Measurements from ENCODE around the gene FLAD1. TPM values are rescaled to one million over a fixed set of nuclear protein-coding genes. Genes with fewer than 3 reads are reported as not detected.
A peak's percentile ranks its signal among the peaks of the same experiment; 100 is the strongest.
"Not testable (repeated sequence)": the region's sequence is repeated elsewhere in the genome, so short reads cannot be mapped to it uniquely, and the experiment has no call there.

FLAD1 gene
- total and polyA plus RNA-seq, 9 donors, result 11.1 to 30.0 (median 18.9) TPM

GRCh38 chr1:154974808-154975408 lies 8.2 kb upstream of the FLAD1 start:
- 0 to 1% (median 1%) methylated on average over 30 of the region's 30 CpGs for WGBS, 3 donors
- Histone ChIP-seq H3K36me3 (no peaks in the 10 kb centered on the region), H3K4me1 (ENCODE audit: insufficient read depth) (peaks cover 8% of the 10 kb centered on the region)

GRCh38 chr1:154975409-154976059 lies 7.6 kb upstream of the FLAD1 start:
- peak; percentile 63 to 78 (median 77) for DNase-seq
- 0 to 1% (median 0%) methylated on average over 24 of the region's 24 CpGs for WGBS, 3 donors
- intact Hi-C loops (cut with DNase I), result loop anchor here in 1 of 4 donors (2.0 kb wide), 1 partner anchor 25 kb away; no protein-coding TSS in a partner anchor

More at GRCh38 chr1:154974808-154975408, 8.2 kb upstream of the FLAD1 start:
- peak; percentile 80 for TF ChIP-seq POLR2A (IDR thresholded peaks at IDR 0.05)
- TF ChIP-seq EP300 (IDR thresholded peaks at IDR 0.05), result peak; percentile 44
- peak in 1 of 3 donors; percentile 27 for TF ChIP-seq CTCF (IDR thresholded peaks at IDR 0.05)
- peak; percentile 95 to 97 (median 96) for DNase-seq
- no peaks in the 10 kb centered on the region for H3K9me3 ChIP-seq
- H3K27me3 ChIP-seq, result no peaks in the 10 kb centered on the region
- intact Hi-C loops (cut with DNase I), result loop anchor here in 1 of 4 donors (2.0 to 5.0 kb wide), 2 partner anchors 26 to 77 kb away; partner anchors contain the start of gene ADAM15
- peak overlapping the region; percentile 55 to 98 for H3K27ac ChIP-seq
- H3K4me3 ChIP-seq, result peak overlapping the region; percentile 55

GRCh38 chr1:154977762-154978161 lies 5.4 kb upstream of the FLAD1 start:
- WGBS, 3 donors, result 68 to 74% (median 69%) methylated on average over 3 of the region's 3 CpGs
- H3K36me3 ChIP-seq; DNase-seq; H3K4me3 ChIP-seq; H3K4me1 ChIP-seq (ENCODE audit: insufficient read depth); H3K27me3 ChIP-seq; H3K27ac ChIP-seq; intact Hi-C loops (cut with DNase I); H3K9me3 ChIP-seq: not testable (repeated sequence)

More at GRCh38 chr1:154975409-154976059, 7.6 kb upstream of the FLAD1 start:
- Histone ChIP-seq H3K27me3 (no peaks in the 10 kb centered on the region), H3K4me3 (peak overlapping the region; percentile 55), H3K4me1 (ENCODE audit: insufficient read depth) (peaks cover 8% of the 10 kb centered on the region), H3K27ac (peak overlapping the region; percentile 55 to 98), H3K36me3 (no peaks in the 10 kb centered on the region), H3K9me3 (no peaks in the 10 kb centered on the region)
- TF ChIP-seq POLR2A (IDR thresholded peaks at IDR 0.05) (no peak), EP300 (IDR thresholded peaks at IDR 0.05) (no peak), CTCF (IDR thresholded peaks at IDR 0.05) (no peak)

GRCh38 chr1:154978360-154978759 lies 4.8 kb upstream of the FLAD1 start:
- Histone ChIP-seq H3K36me3 (no peaks in the 10 kb centered on the region), H3K27me3 (no peaks in the 10 kb centered on the region), H3K27ac (no peak overlapping the region), H3K9me3 (no peaks in the 10 kb centered on the region), H3K4me3 (no peak overlapping the region), H3K4me1 (ENCODE audit: insufficient read depth) (peaks cover 2% of the 10 kb centered on the region)
- no peak for DNase-seq
- TF ChIP-seq CTCF (IDR thresholded peaks at IDR 0.05) (no peak), EP300 (IDR thresholded peaks at IDR 0.05) (no peak), POLR2A (IDR thresholded peaks at IDR 0.05) (no peak)
- intact Hi-C loops (cut with DNase I), result no loop called here
- WGBS, 3 donors, result 88 to 94% (median 89%) methylated on average over 3 of the region's 3 CpGs

- Histone ChIP-seq H3K36me3 (no peaks in the 10 kb centered on the region), H3K4me3 (no peak overlapping the region), H3K4me1 (ENCODE audit: insufficient read depth) (peaks cover 3% of the 10 kb centered on the region), H3K27me3 (no peaks in the 10 kb centered on the region), H3K27ac (no peak overlapping the region), H3K9me3 (no peaks in the 10 kb centered on the region)
- TF ChIP-seq POLR2A (IDR thresholded peaks at IDR 0.05) (no peak), EP300 (IDR thresholded peaks at IDR 0.05) (no peak), CTCF (IDR thresholded peaks at IDR 0.05) (no peak)
- 61 to 68% (median 62%) methylated on average over 6 of the region's 6 CpGs for WGBS, 3 donors
- intact Hi-C loops (cut with DNase I), result no loop called here
- no peak for DNase-seq
Measured at GRCh38 chr1:154982341-154982740, 803 bp upstream of the FLAD1 start.

Data from ovary (tissue), 9 donors.